K562 (cell line): ENCODE data around the gene FAM156A. TPM values are rescaled to one million over a fixed set of nuclear protein-coding genes. Genes with fewer than 3 reads are reported as not detected.

Experiments
- ATAC-seq: fragments of 200-7000 bp; cut with Tn5 transposase; 3 replicates; pipeline ENCODE4 v1.9.1; 2020; ENCODE audit warnings: moderate library complexity
- BruUV-seq: library from RNA; stranded (reverse); fragments of 400-500 nt; replicated peaks from 2 replicates; lab custom pipeline; 2021; lab: Mats Ljungman, UMichigan
- CTCF ChIA-PET: fragments of 300-600 bp; formaldehyde crosslinking; extraction: SDS; loops from one replicate; lab custom pipeline; 2021; ENCODE audit warnings: low intra/inter-chr PET ratio; lab: Yijun Ruan, JAX
- POLR2A ChIA-PET: fragments of 300-600, 350-650 bp; sonication (Branson Sonifier 250); formaldehyde crosslinking; extraction: SDS; loops from one replicate; lab custom pipeline; 2021; ENCODE audit warnings: antibody characterized with exemption, inconsistent platforms; lab: Yijun Ruan, JAX
- DNase-seq, 4 experiments: peaks; one replicate each; pipeline versions ENCODE4 v3.0.0 to v3.0.0-alpha.2; 2011 to 2018; ENCODE audit warnings: low spot score in 3 of 4, mixed read lengths in 3 of 4; ENCODE audit errors: extremely low read depth in 1 of 4
- FAIRE-seq: peaks from 2 replicates; lab custom pipeline; 2011; peaks lifted over from hg19 to GRCh38; lab: Jason Lieb, UNC
- H2AFZ ChIP-seq: 2 replicates; pipeline ENCODE4 v1.6.0; 2011; ENCODE audit warnings: low read depth, low read length, control low read depth, inconsistent platforms
- H3K27ac ChIP-seq: fragments of 200-600 bp; 3 replicates; pipeline ENCODE4 v1.8.0; 2011; ENCODE audit warnings: low read depth, mild to moderate bottlenecking, control low read depth, inconsistent platforms, low read length, moderate library complexity, mixed read lengths; ENCODE audit errors: extremely low read depth
- H3K27me3 ChIP-seq, 2 experiments: fragments of 300-600 bp in 1 of 2; 2 replicates in 1 of 2; 3 replicates in 1 of 2; pipeline versions ENCODE4 v1.6.0 to v1.8.0; 2011; ENCODE audit warnings: inconsistent platforms in 2 of 2, low read length in 2 of 2, mild to moderate bottlenecking in 1 of 2, mixed read lengths in 1 of 2, moderate library complexity in 1 of 2; ENCODE audit not compliant: control insufficient read depth in 2 of 2, insufficient read depth in 2 of 2
- H3K36me3 ChIP-seq: fragments of 300-600 bp; 3 replicates; pipeline ENCODE4 v1.8.0; 2011; ENCODE audit warnings: mild to moderate bottlenecking, low read length, inconsistent platforms; ENCODE audit not compliant: control insufficient read depth, insufficient read depth
- H3K4me1 ChIP-seq, 2 experiments: fragments of 200-600 bp in 1 of 2; replicated peaks in 1 of 2; 2 replicates in 1 of 2; 3 replicates in 1 of 2; pipeline versions ENCODE4 v1.5.1 to v1.8.0; 2011; ENCODE audit warnings: inconsistent platforms in 2 of 2, low read length in 2 of 2, mild to moderate bottlenecking in 1 of 2, mixed read lengths in 1 of 2, moderate library complexity in 1 of 2; ENCODE audit not compliant: control insufficient read depth in 2 of 2, insufficient read depth in 2 of 2
- H3K4me2 ChIP-seq: 2 replicates; pipeline ENCODE4 v1.6.1; 2011; ENCODE audit warnings: low read length, control low read depth, inconsistent platforms, mixed read lengths; ENCODE audit not compliant: insufficient read depth
- H3K4me3 ChIP-seq: fragments of 200-600 bp; sonication (generic), shearing (Covaris generic); 2 replicates; pipeline ENCODE4 v1.5.1; 2016; ENCODE audit warnings: control low read depth, inconsistent platforms
- H3K79me2 ChIP-seq: fragments of 200-600 bp; 3 replicates; pipeline ENCODE4 v1.8.0; 2011; ENCODE audit warnings: low read length, inconsistent platforms; ENCODE audit not compliant: control insufficient read depth, insufficient read depth
- H3K9ac ChIP-seq, 2 experiments: 2 replicates each; pipeline versions ENCODE4 v1.6.0 to v1.6.1; 2011; ENCODE audit warnings: low read depth in 2 of 2, low read length in 2 of 2, control low read depth in 1 of 2, inconsistent platforms in 1 of 2, mild to moderate bottlenecking in 1 of 2, mixed read lengths in 1 of 2; ENCODE audit not compliant: insufficient read depth in 1 of 2
- H3K9me1 ChIP-seq: one replicate; pipeline ENCODE4 v1.6.0; 2011; ENCODE audit warnings: inconsistent platforms, mild to moderate bottlenecking, low read length, moderate library complexity; ENCODE audit not compliant: control insufficient read depth, insufficient read depth
- H3K9me3 ChIP-seq: replicated peaks from 2 replicates; pipeline ENCODE4 v1.5.1; 2011; ENCODE audit warnings: low read depth, low read length, inconsistent platforms; ENCODE audit not compliant: control insufficient read depth, insufficient read depth
- H4K20me1 ChIP-seq: replicated peaks from 2 replicates; pipeline ENCODE4 v1.6.1; 2011; ENCODE audit warnings: low read length, inconsistent platforms, mixed read lengths; ENCODE audit not compliant: control insufficient read depth, insufficient read depth
- ELF1 ChIP-seq: fragments of 200-800 bp; sonication (Bioruptor generic); IDR thresholded peaks from 2 replicates; pipeline ENCODE4 v1.6.1; 2016; ENCODE audit warnings: missing genetic modification characterization, missing compliant biosample characterization
- FOS ChIP-seq: IDR thresholded peaks from 3 replicates; pipeline ENCODE4 v1.6.1; 2011; ENCODE audit not compliant: insufficient read length; ENCODE audit errors: extremely low read depth
- HIVEP1 ChIP-seq: fragments of 250-450 bp; sonication (Bioruptor Pico); IDR thresholded peaks from 2 replicates; pipeline ENCODE4 v1.4.0; 2020; ENCODE audit warnings: mild to moderate bottlenecking
- HMG20B ChIP-seq: fragments of 250-450 bp; sonication (Bioruptor Pico); IDR thresholded peaks from 2 replicates; pipeline ENCODE4 v1.5.0; 2021; ENCODE audit warnings: mild to moderate bottlenecking
- KLF16 ChIP-seq: IDR thresholded peaks from 2 replicates; pipeline ENCODE4 v1.6.1; 2016; ENCODE audit warnings: antibody characterized with exemption
- MYNN ChIP-seq, 2 experiments: sonication (generic); formaldehyde crosslinking in 1 of 2; IDR thresholded peaks; 2 replicates each; pipeline versions ENCODE4 v1.5.0 to v1.6.1; 2016 to 2020; ENCODE audit warnings: antibody characterized with exemption in 1 of 2, missing genetic modification reagents in 1 of 2
- NFRKB ChIP-seq: fragments of 450-650 bp; IDR thresholded peaks from 2 replicates; pipeline ENCODE4 v1.6.1; 2016; ENCODE audit warnings: low read depth
- RFX5 ChIP-seq: IDR thresholded peaks from 2 replicates; pipeline ENCODE4 v1.6.1; 2011; ENCODE audit warnings: low read depth, mild to moderate bottlenecking, improper control_type of control experiment, low read length
- SMAD2 ChIP-seq: fragments of 150-350 bp; IDR thresholded peaks from 2 replicates; pipeline ENCODE4 v1.6.1; 2014; ENCODE audit warnings: low read depth, mild to moderate bottlenecking, low read length
- SMAD3 ChIP-seq: fragments of 450-650 bp; formaldehyde crosslinking; conservative IDR thresholded peaks from 2 replicates; pipeline ENCODE4 v1.4.0; 2020; ENCODE audit warnings: mild to moderate bottlenecking
- SMC3 ChIP-seq: conservative IDR thresholded peaks from 2 replicates; pipeline ENCODE4 v1.6.1; 2011; ENCODE audit warnings: low read depth, low read length, improper control_type of control experiment; ENCODE audit not compliant: insufficient read depth
- TBL1XR1 ChIP-seq, 2 experiments: IDR thresholded peaks; 2 replicates each; pipeline ENCODE4 v1.6.1; 2012; ENCODE audit warnings: improper control_type of control experiment in 2 of 2, low read length in 2 of 2, mild to moderate bottlenecking in 1 of 2
- ZBED1 ChIP-seq: IDR thresholded peaks from 2 replicates; pipeline ENCODE4 v1.6.1; 2014
- ZNF583 ChIP-seq: fragments of 250-450 bp; sonication (Bioruptor Pico); IDR thresholded peaks from 2 replicates; pipeline ENCODE4 v1.4.0; 2020
- WGBS: fragments of 100-300 bp; shearing (Covaris generic); methylation state at CpG from one replicate; pipeline ENCODE4 v1.1.6; 2016; ENCODE audit warnings: low coverage, mixed read lengths; ENCODE audit not compliant: insufficient coverage; ENCODE audit errors: missing lambda C conversion rate; 5-methylcytosine and 5-hydroxymethylcytosine counted together
- in situ Hi-C: fragments of 300-500 bp; cut with MboI; formaldehyde crosslinking; loops from 4 replicates; pipeline ENCODE4 v1.15.0; 2018; ENCODE audit warnings: inconsistent platforms, mixed read lengths
- intact Hi-C: fragments of 100-400 bp; cut with micrococcal nuclease; formaldehyde crosslinking; loops from 2 replicates; pipeline ENCODE4 v1.14.2; 2022
- polyA plus RNA-seq, 8 experiments: library from polyadenylated mRNA; depleted of rRNA in 4 of 8; stranded (reverse) in 5 of 8; unstranded in 3 of 8; fragments of >200 nt; fragmentation: Nextera tagmentation in 2 of 8; fragmentation: Illumina TruSeq in 1 of 8; extraction: Ambion mirVana in 2 of 8; extraction: Trizol in 1 of 8; gene quantifications; 2 replicates each; pipeline versions ENCODE4 v1.2.1 to v1.2.3, GENCODE V29; 2011 to 2014; ENCODE audit warnings: inconsistent platforms in 1 of 8, missing spikeins in 1 of 8
- total RNA-seq, 7 experiments: library from RNA; depleted of rRNA in 6 of 7; stranded (reverse); fragments of >200 nt in 6 of 7; fragmentation: Illumina TruSeq in 2 of 7; extraction: Trizol in 2 of 7; gene quantifications; 2 replicates each; pipeline versions ENCODE4 v1.2.1 to v1.2.3, GENCODE V29; 2011 to 2021; ENCODE audit warnings: low replicate concordance in 1 of 7
- TF ChIP-seq, protein P1 (sequence below), 2 experiments: fragments of 450-650 bp; IDR thresholded peaks; 2 replicates each; pipeline ENCODE4 v1.6.1; 2018; ENCODE audit warnings: mild to moderate bottlenecking in 2 of 2, low read depth in 1 of 2; ENCODE audit not compliant: partially characterized antibody in 2 of 2
- TF ChIP-seq, protein P2 (sequence below): fragments of 250-450 bp; sonication (Bioruptor Pico); IDR thresholded peaks from 2 replicates; pipeline ENCODE4 v1.5.0; 2021; ENCODE audit warnings: mild to moderate bottlenecking, borderline replicate concordance
- TF ChIP-seq, protein P3 (sequence below): fragments of 450-650 bp; formaldehyde crosslinking; IDR thresholded peaks from 2 replicates; pipeline ENCODE4 v1.4.0; 2020; ENCODE audit warnings: mild to moderate bottlenecking

FAM156A gene
- total and polyA plus RNA-seq, 9 of the 15 experiments (the other 6 are each of a cell fraction or from before 2014, with no cell fraction given): 1.9 to 20.3 (median 8.6) TPM

DNA sequence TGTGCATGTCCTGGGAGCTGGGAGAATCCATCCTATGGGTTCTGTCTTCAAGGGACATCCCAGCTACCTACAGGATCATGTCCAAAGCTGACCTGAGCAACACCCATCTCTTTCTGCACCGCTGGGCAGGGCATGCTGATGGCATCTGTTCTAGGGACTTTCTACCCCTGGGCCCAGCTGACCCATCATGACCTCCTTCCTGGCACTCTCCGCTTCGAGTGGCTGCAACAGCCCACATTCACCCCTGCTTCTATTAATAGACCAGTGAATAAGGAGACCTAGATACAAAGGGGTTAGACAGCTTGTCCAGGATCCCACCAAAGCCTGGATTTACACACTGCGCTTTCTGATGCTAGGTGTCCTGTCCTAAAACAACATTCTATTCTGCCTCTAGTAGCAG lies 45.7 kb upstream of the FAM156A start (continued):
- TF ChIP-seq, protein P1, sequence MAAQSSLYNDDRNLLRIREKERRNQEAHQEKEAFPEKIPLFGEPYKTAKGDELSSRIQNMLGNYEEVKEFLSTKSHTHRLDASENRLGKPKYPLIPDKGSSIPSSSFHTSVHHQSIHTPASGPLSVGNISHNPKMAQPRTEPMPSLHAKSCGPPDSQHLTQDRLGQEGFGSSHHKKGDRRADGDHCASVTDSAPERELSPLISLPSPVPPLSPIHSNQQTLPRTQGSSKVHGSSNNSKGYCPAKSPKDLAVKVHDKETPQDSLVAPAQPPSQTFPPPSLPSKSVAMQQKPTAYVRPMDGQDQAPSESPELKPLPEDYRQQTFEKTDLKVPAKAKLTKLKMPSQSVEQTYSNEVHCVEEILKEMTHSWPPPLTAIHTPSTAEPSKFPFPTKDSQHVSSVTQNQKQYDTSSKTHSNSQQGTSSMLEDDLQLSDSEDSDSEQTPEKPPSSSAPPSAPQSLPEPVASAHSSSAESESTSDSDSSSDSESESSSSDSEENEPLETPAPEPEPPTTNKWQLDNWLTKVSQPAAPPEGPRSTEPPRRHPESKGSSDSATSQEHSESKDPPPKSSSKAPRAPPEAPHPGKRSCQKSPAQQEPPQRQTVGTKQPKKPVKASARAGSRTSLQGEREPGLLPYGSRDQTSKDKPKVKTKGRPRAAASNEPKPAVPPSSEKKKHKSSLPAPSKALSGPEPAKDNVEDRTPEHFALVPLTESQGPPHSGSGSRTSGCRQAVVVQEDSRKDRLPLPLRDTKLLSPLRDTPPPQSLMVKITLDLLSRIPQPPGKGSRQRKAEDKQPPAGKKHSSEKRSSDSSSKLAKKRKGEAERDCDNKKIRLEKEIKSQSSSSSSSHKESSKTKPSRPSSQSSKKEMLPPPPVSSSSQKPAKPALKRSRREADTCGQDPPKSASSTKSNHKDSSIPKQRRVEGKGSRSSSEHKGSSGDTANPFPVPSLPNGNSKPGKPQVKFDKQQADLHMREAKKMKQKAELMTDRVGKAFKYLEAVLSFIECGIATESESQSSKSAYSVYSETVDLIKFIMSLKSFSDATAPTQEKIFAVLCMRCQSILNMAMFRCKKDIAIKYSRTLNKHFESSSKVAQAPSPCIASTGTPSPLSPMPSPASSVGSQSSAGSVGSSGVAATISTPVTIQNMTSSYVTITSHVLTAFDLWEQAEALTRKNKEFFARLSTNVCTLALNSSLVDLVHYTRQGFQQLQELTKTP (IDR thresholded peaks at IDR 0.05; ENCODE audit: low read depth in 1 of 2, partially characterized antibody in 2 of 2): no peak
- TF ChIP-seq ZNF583 (CRISPR knock-in tag): no peak
- TF ChIP-seq ZBED1: no peak
- no peak for TF ChIP-seq HIVEP1 (CRISPR knock-in tag)
- no peak for TF ChIP-seq HMG20B (CRISPR knock-in tag)
- TF ChIP-seq KLF16: no peak

DNA sequence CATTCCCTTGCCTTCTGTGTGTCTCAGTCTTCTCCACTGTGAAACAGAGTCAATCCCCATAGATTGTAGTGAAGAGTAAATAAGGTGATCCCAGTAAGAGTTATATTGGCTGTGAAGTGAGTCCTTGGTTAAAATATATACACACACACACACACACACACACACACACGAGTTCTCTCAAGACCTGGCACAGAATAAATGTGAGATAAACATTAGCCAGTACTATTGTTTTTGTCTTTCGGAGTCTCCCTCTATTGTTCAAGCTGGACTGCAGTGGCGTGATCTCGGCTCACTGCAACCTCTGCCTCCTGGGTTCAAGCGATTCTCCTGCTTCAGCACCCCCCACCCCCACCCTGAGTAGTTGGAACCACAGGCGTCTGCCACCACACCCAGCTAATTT lies 44.8 kb upstream of the FAM156A start:
- CTCF ChIA-PET: no interaction called here
- ATAC-seq (no peak), DNase-seq (no peak), FAIRE-seq (no peak)
- intact Hi-C loops (no loop called here), in situ Hi-C loops (no loop called here)
- 0% methylated on average over 6 of the region's 6 CpGs for WGBS
- Histone ChIP-seq H3K27me3 (no peaks in the 10 kb centered on the region; a peak in 1 of 5 replicates), H3K36me3 (no peaks in the 10 kb centered on the region), H3K27ac (no peak overlapping the region), H3K79me2 (no peaks in the 10 kb centered on the region), H3K9ac (no peak overlapping the region), H3K9me3 (no peaks in the 10 kb centered on the region), H3K4me2 (no peak overlapping the region), H3K4me3 (no peak overlapping the region), H3K9me1 (no peaks in the 10 kb centered on the region), H4K20me1 (no peaks in the 10 kb centered on the region), H2AFZ (no peak overlapping the region), H3K4me1 (no peaks in the 10 kb centered on the region)
- no TSS peak for BruUV-seq
- POLR2A ChIA-PET: no interaction called here
- no peak for TF ChIP-seq TBL1XR1 (IDR thresholded peaks at IDR 0.05; ENCODE audit: low read length in 2 of 2)
- TF ChIP-seq, protein P2, sequence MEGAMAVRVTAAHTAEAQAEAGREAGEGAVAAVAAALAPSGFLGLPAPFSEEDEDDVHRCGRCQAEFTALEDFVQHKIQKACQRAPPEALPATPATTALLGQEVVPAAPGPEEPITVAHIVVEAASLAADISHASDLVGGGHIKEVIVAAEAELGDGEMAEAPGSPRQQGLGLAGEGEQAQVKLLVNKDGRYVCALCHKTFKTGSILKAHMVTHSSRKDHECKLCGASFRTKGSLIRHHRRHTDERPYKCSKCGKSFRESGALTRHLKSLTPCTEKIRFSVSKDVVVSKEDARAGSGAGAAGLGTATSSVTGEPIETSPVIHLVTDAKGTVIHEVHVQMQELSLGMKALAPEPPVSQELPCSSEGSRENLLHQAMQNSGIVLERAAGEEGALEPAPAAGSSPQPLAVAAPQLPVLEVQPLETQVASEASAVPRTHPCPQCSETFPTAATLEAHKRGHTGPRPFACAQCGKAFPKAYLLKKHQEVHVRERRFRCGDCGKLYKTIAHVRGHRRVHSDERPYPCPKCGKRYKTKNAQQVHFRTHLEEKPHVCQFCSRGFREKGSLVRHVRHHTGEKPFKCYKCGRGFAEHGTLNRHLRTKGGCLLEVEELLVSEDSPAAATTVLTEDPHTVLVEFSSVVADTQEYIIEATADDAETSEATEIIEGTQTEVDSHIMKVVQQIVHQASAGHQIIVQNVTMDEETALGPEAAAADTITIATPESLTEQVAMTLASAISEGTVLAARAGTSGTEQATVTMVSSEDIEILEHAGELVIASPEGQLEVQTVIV (CRISPR knock-in tag): no peak
- no peak for TF ChIP-seq SMAD3 (CRISPR knock-in tag)
- no peak for TF ChIP-seq MYNN (IDR thresholded peaks at IDR 0.05)
- TF ChIP-seq MYNN (CRISPR knock-in tag; IDR thresholded peaks at IDR 0.05): no peak
- TF ChIP-seq ELF1: no peak
- TF ChIP-seq NFRKB: no peak
- TF ChIP-seq, protein P3, sequence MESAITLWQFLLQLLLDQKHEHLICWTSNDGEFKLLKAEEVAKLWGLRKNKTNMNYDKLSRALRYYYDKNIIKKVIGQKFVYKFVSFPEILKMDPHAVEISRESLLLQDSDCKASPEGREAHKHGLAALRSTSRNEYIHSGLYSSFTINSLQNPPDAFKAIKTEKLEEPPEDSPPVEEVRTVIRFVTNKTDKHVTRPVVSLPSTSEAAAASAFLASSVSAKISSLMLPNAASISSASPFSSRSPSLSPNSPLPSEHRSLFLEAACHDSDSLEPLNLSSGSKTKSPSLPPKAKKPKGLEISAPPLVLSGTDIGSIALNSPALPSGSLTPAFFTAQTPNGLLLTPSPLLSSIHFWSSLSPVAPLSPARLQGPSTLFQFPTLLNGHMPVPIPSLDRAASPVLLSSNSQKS (CRISPR knock-in tag): no peak
- TF ChIP-seq SMC3: no peak
- TF ChIP-seq SMAD2: no peak
- TF ChIP-seq RFX5: no peak
- TF ChIP-seq FOS: no peak
